K562 (cell line): ENCODE data around the gene RNF181. TPM values are rescaled to one million over a fixed set of nuclear protein-coding genes. Genes with fewer than 3 reads are reported as not detected.
A peak's percentile ranks its signal among the peaks of the same experiment; 100 is the strongest.

Source experiments
- CBFA2T3 ChIP-seq: fragments of 450-650 bp; IDR thresholded peaks from 2 replicates; pipeline ENCODE4 v1.6.1; 2017
- CHD2 ChIP-seq: IDR thresholded peaks from 2 replicates; pipeline ENCODE4 v1.6.1; 2011; ENCODE audit warnings: low read depth, low read length
- DACH1 ChIP-seq: fragments of 450-650 bp; IDR thresholded peaks from 2 replicates; pipeline ENCODE4 v1.6.1; 2018; ENCODE audit not compliant: partially characterized antibody
- ELF1 ChIP-seq: fragments of 200-800 bp; sonication (Bioruptor generic); IDR thresholded peaks from 2 replicates; pipeline ENCODE4 v1.6.1; 2016; ENCODE audit warnings: missing genetic modification characterization, missing compliant biosample characterization
- EWSR1 ChIP-seq: fragments of 450-650 bp; IDR thresholded peaks from 2 replicates; pipeline ENCODE4 v1.6.1; 2018; ENCODE audit warnings: borderline replicate concordance, mild to moderate bottlenecking, low read depth, moderate library complexity; ENCODE audit not compliant: partially characterized antibody
- FOXA3 ChIP-seq, 2 experiments: fragments of 450-650 bp in 1 of 2; sonication (generic) in 1 of 2; formaldehyde crosslinking; IDR thresholded peaks in 1 of 2; conservative IDR thresholded peaks in 1 of 2; 2 replicates each; pipeline versions ENCODE4 v1.4.0 to v1.8.0; 2020 to 2022; ENCODE audit warnings: mild to moderate bottlenecking in 2 of 2, missing genetic modification reagents in 1 of 2
- FOXK1 ChIP-seq: sonication (generic); formaldehyde crosslinking; IDR thresholded peaks from 2 replicates; pipeline ENCODE4 v1.8.0; 2022; ENCODE audit warnings: missing genetic modification reagents, mild to moderate bottlenecking, borderline replicate concordance
- MEF2A ChIP-seq: IDR thresholded peaks from 2 replicates; pipeline ENCODE4 v1.6.1; 2011; ENCODE audit warnings: low read depth, mild to moderate bottlenecking, low read length, moderate library complexity; ENCODE audit not compliant: control insufficient read depth
- MTA3 ChIP-seq: fragments of 450-650 bp; formaldehyde crosslinking; IDR thresholded peaks from 2 replicates; pipeline ENCODE4 v1.6.1; 2017; ENCODE audit warnings: mild to moderate bottlenecking, borderline replicate concordance
- NR2C2 ChIP-seq, 2 experiments: fragments of 200-800 bp in 1 of 2; sonication (Bioruptor generic) in 1 of 2; sonication (generic) in 1 of 2; formaldehyde crosslinking in 1 of 2; IDR thresholded peaks; 2 replicates each; pipeline versions ENCODE4 v1.6.1 to v1.8.0; 2016 to 2022; ENCODE audit warnings: mild to moderate bottlenecking in 1 of 2, missing compliant biosample characterization in 1 of 2, missing genetic modification characterization in 1 of 2, missing genetic modification reagents in 1 of 2
- NR3C1 ChIP-seq: sonication (generic); formaldehyde crosslinking; IDR thresholded peaks from 2 replicates; pipeline ENCODE4 v1.8.1; 2022; ENCODE audit warnings: missing genetic modification reagents
- PBX2 ChIP-seq, 2 experiments: IDR thresholded peaks in 1 of 2; conservative IDR thresholded peaks in 1 of 2; 2 replicates each; pipeline ENCODE4 v1.6.1; 2016; ENCODE audit warnings: low read depth in 2 of 2, mild to moderate bottlenecking in 1 of 2, missing compliant biosample characterization in 1 of 2, missing genetic modification characterization in 1 of 2, moderate library complexity in 1 of 2
- PHF20 ChIP-seq: fragments of 450-650 bp; IDR thresholded peaks from 2 replicates; pipeline ENCODE4 v1.6.1; 2018; ENCODE audit not compliant: partially characterized antibody
- POLR2B ChIP-seq: fragments of 450-650 bp; IDR thresholded peaks from 2 replicates; pipeline ENCODE4 v1.6.1; 2018; ENCODE audit warnings: low read depth; ENCODE audit not compliant: partially characterized antibody
- RCOR1 ChIP-seq, 2 experiments: IDR thresholded peaks; 2 replicates each; pipeline ENCODE4 v1.6.1; 2012; ENCODE audit warnings: low read depth in 2 of 2, low read length in 2 of 2, borderline replicate concordance in 1 of 2, improper control_type of control experiment in 1 of 2
- SRSF9 ChIP-seq: fragments of 200-400 bp; formaldehyde crosslinking; IDR thresholded peaks from 2 replicates; pipeline ENCODE4 v1.6.1; 2017; ENCODE audit warnings: low read depth, low read length, borderline replicate concordance
- SUPT5H ChIP-seq: fragments of 450-650 bp; IDR thresholded peaks from 2 replicates; pipeline ENCODE4 v1.6.1; 2016
- THAP7 ChIP-seq: fragments of 250-450 bp; sonication (Bioruptor Pico); IDR thresholded peaks from 2 replicates; pipeline ENCODE4 v1.5.0; 2021
- ZBTB2 ChIP-seq: fragments of 450-650 bp; IDR thresholded peaks from 2 replicates; pipeline ENCODE4 v1.6.1; 2016; ENCODE audit warnings: antibody characterized with exemption
- ZNF133 ChIP-seq: fragments of 250-450 bp; sonication (Bioruptor Pico); IDR thresholded peaks from 2 replicates; pipeline ENCODE4 v1.4.0; 2020; ENCODE audit warnings: mild to moderate bottlenecking
- polyA plus RNA-seq, 8 experiments: library from polyadenylated mRNA; depleted of rRNA in 4 of 8; stranded (reverse) in 5 of 8; unstranded in 3 of 8; fragments of >200 nt; fragmentation: Nextera tagmentation in 2 of 8; fragmentation: Illumina TruSeq in 1 of 8; extraction: Ambion mirVana in 2 of 8; extraction: Trizol in 1 of 8; gene quantifications; 2 replicates each; pipeline versions ENCODE4 v1.2.1 to v1.2.3, GENCODE V29; 2011 to 2014; ENCODE audit warnings: inconsistent platforms in 1 of 8, missing spikeins in 1 of 8
- total RNA-seq, 7 experiments: library from RNA; depleted of rRNA in 6 of 7; stranded (reverse); fragments of >200 nt in 6 of 7; fragmentation: Illumina TruSeq in 2 of 7; extraction: Trizol in 2 of 7; gene quantifications; 2 replicates each; pipeline versions ENCODE4 v1.2.1 to v1.2.3, GENCODE V29; 2011 to 2021; ENCODE audit warnings: low replicate concordance in 1 of 7

Gene RNF181
- total and polyA plus RNA-seq, 9 of the 15 experiments (the other 6 are each of a cell fraction or from before 2014, with no cell fraction given) = 139 to 492 (median 253) TPM

- TF ChIP-seq PBX2 (CRISPR knock-in tag; IDR thresholded peaks at IDR 0.05; ENCODE audit: low read depth) (peak; percentile 53), PBX2 (tag; conservative IDR thresholded peaks at IDR 0.05; ENCODE audit: low read depth) (peak; percentile 91), CBFA2T3 (peak; percentile 87), ELF1 (tag) (peak; percentile 80), PHF20 (peak; percentile 18), ZBTB2 (peak; percentile 76; the same call in 1 of the 2 replicates), DACH1 (peak; percentile 76), FOXA3 (CRISPR knock-in tag; conservative IDR thresholded peaks at IDR 0.05 in 1 of 2, IDR thresholded peaks at IDR 0.05 in 1 of 2) (peak; percentile 63 to 68; a peak in 3 of 4 replicates), NR3C1 (no peak), NR2C2 (CRISPR knock-in tag; IDR thresholded peaks at IDR 0.05) (peak; percentile 76; the same call in 1 of the 2 replicates), NR2C2 (tag; IDR thresholded peaks at IDR 0.05) (peak; percentile 87), EWSR1 (no peak), FOXK1 (CRISPR knock-in tag) (0 out of 2 replicates have a peak, but pooled peaks have one; percentile 35), POLR2B (no peak), MEF2A (no peak), MTA3 (peak; percentile 89; the same call in 1 of the 2 replicates), THAP7 (no peak), ZNF133 (no peak), SUPT5H (peak; percentile 20; the same call in 1 of the 2 replicates), SRSF9 (no peak), CHD2 (no peak), RCOR1 (IDR thresholded peaks at IDR 0.05; ENCODE audit: borderline replicate concordance in 1 of 2, low read depth in 2 of 2, low read length in 2 of 2) (peak in 1 of 2 experiments; percentile 63; a peak in 2 of 4 replicates)
Measured at GRCh38 chr2:85584857-85585780, 10.4 kb upstream of the RNF181 start (continued).
